Measurements from ENCODE around the gene ZNF333. TPM values are rescaled to one million over a fixed set of nuclear protein-coding genes. Genes with fewer than 3 reads are reported as not detected.
"Not testable (repeated sequence)": the region's sequence is repeated elsewhere in the genome, so short reads cannot be mapped to it uniquely, and the experiment has no call there.

ZNF333 gene
- polyA plus RNA-seq, 3 donors, result 7.6 to 43.0 (median 9.3) TPM

- Mint-ChIP-seq H3K4me3 (no peak overlapping the region), H3K36me3 (peaks cover 55 to 68% of the 10 kb centered on the region in 2 donors), H3K4me1 (peaks cover 42% of the 10 kb centered on the region), H3K9me3 (peaks cover 0 to 3% (median 0%) of the 10 kb centered on the region in 7 donors), H3K27ac (peak overlapping the region in 1 of 7 donors; percentile 28), H3K27me3 (ENCODE audit: low read depth in 3 of 3) (peaks cover 2 to 8% (median 5%) of the 10 kb centered on the region in 3 donors)
- no peak for TF ChIP-seq CTCF (IDR thresholded peaks at IDR 0.05)
- H3K9me3 ChIP-seq (replicated peaks in 1 of 2; ENCODE audit: control insufficient read depth in 1 of 2, insufficient read depth in 1 of 2, low read length in 2 of 2), result no peaks in the 10 kb centered on the region
- WGBS (ENCODE audit: insufficient coverage), result 100% methylated on average over 2 of the region's 7 CpGs
- intact Hi-C loops (cut with micrococcal nuclease), result loop anchor here in 1 of 2 donors (10.0 kb wide), 1 partner anchor 198 kb away; the partner anchor contains the start of gene NDUFB7
- H3K27me3 ChIP-seq (ENCODE audit: control insufficient read depth in 2 of 2, insufficient read depth in 2 of 2, low read length in 2 of 2), result no peaks in the 10 kb centered on the region
- peaks cover 56 to 64% of the 10 kb centered on the region in 2 donors for H3K36me3 ChIP-seq (replicated peaks in 1 of 2; ENCODE audit: control insufficient read depth in 1 of 2, insufficient read depth in 2 of 2, low read length in 2 of 2)
- no peak for DNase-seq
- no peak overlapping the region for H2AFZ ChIP-seq (ENCODE audit: insufficient read depth, low read depth, low read length, poor library complexity, severe bottlenecking)
- H3K79me2 ChIP-seq (ENCODE audit: insufficient read depth, low read length), result peaks cover 25% of the 10 kb centered on the region
- peaks cover 15 to 23% of the 10 kb centered on the region in 2 donors for H3K4me1 ChIP-seq (ENCODE audit: control insufficient read depth in 1 of 2, insufficient read depth in 2 of 2, low read length in 2 of 2)
- H4K20me1 ChIP-seq (ENCODE audit: insufficient read depth, low read length), result peaks cover 86% of the 10 kb centered on the region
- H3K4me2 ChIP-seq (replicated peaks; ENCODE audit: extremely low read depth, low read length, poor library complexity, severe bottlenecking), result no peak overlapping the region
- H3K4me3 ChIP-seq (replicated peaks in 1 of 3; ENCODE audit: low read depth in 2 of 3, low read length in 3 of 3), result no peak overlapping the region
- no peak overlapping the region for H3K9ac ChIP-seq (ENCODE audit: insufficient read depth, low read length, poor library complexity, severe bottlenecking)
- H3K27ac ChIP-seq (ENCODE audit: low read depth in 1 of 2, low read length in 2 of 2), result no peak overlapping the region
These were observed 83.1 kb downstream of the ZNF333 start for GRCh38 chr19:14772995-14773394.

- Mint-ChIP-seq H3K36me3 (peaks cover 48 to 61% of the 10 kb centered on the region in 2 donors), H3K27ac (peak overlapping the region in 2 of 7 donors; percentile 13 to 41), H3K27me3 (ENCODE audit: low read depth in 3 of 3) (peaks cover 2 to 11% (median 8%) of the 10 kb centered on the region in 3 donors), H3K4me1 (peaks cover 48% of the 10 kb centered on the region)
- not testable (repeated sequence) for H3K4me2 ChIP-seq (replicated peaks; ENCODE audit: extremely low read depth, low read length, poor library complexity, severe bottlenecking); H3K27ac ChIP-seq (ENCODE audit: low read depth in 1 of 2, low read length in 2 of 2); H3K9me3 Mint-ChIP-seq; H2AFZ ChIP-seq (ENCODE audit: insufficient read depth, low read depth, low read length, poor library complexity, severe bottlenecking); H3K9me3 ChIP-seq (replicated peaks in 1 of 2; ENCODE audit: control insufficient read depth in 1 of 2, insufficient read depth in 1 of 2, low read length in 2 of 2); DNase-seq; H3K27me3 ChIP-seq (ENCODE audit: control insufficient read depth in 2 of 2, insufficient read depth in 2 of 2, low read length in 2 of 2); H3K4me3 Mint-ChIP-seq; H3K9ac ChIP-seq (ENCODE audit: insufficient read depth, low read length, poor library complexity, severe bottlenecking); H3K4me3 ChIP-seq (replicated peaks in 1 of 3; ENCODE audit: low read depth in 2 of 3, low read length in 3 of 3)
- peaks cover 15 to 25% of the 10 kb centered on the region in 2 donors for H3K4me1 ChIP-seq (ENCODE audit: control insufficient read depth in 1 of 2, insufficient read depth in 2 of 2, low read length in 2 of 2)
- WGBS (ENCODE audit: insufficient coverage), result 100% methylated on average over 1 of the region's 9 CpGs
- intact Hi-C loops (cut with micrococcal nuclease), result loop anchor here in 1 of 2 donors (10.0 kb wide), 1 partner anchor 199 kb away; the partner anchor contains the start of gene NDUFB7
- H3K79me2 ChIP-seq (ENCODE audit: insufficient read depth, low read length), result peaks cover 25% of the 10 kb centered on the region
- H4K20me1 ChIP-seq (ENCODE audit: insufficient read depth, low read length), result peaks cover 78% of the 10 kb centered on the region
- peaks cover 49 to 57% of the 10 kb centered on the region in 2 donors for H3K36me3 ChIP-seq (replicated peaks in 1 of 2; ENCODE audit: control insufficient read depth in 1 of 2, insufficient read depth in 2 of 2, low read length in 2 of 2)
These were observed 83.9 kb downstream of the ZNF333 start for GRCh38 chr19:14773722-14774121.
